ENCODE results near the gene PARP12.

DNA sequence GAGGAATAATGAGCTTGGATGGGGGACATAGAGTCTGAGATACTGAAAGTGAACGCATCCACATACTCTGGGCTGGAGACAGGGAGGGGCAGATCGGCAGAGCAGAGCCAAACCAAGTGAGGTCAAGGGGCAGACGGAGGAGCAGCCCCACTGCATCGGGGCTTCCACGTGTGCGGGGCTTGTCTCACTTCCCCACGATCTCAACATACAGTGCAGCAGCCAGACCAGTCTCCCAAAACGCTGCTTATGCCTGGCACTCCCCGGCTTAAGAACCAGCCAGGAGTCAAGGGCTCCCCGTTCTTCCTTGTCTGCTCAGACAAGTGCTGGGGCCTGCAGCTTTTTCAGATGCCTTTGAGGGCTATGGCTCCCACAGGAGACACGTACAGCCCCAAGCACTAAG lies 43.6 kb downstream of the PARP12 start:
- TF ChIP-seq TAF1 (IDR thresholded peaks at IDR 0.05; ENCODE audit: low read depth) (no peak), EGR1 (IDR thresholded peaks at IDR 0.05) (no peak), RAD21 (IDR thresholded peaks at IDR 0.05; ENCODE audit: low read depth) (no peak), FOXM1 (IDR thresholded peaks at IDR 0.05; ENCODE audit: borderline replicate concordance, low read depth) (no peak)
